GM12891 (cell line): ENCODE data around the gene NKD1.

Experiments used
- PAX5 ChIP-seq: IDR thresholded peaks from 2 replicates; pipeline ENCODE4 v1.6.1; 2011; ENCODE audit warnings: low read length, moderate library complexity, mild to moderate bottlenecking; ENCODE audit not compliant: insufficient read depth, severe bottlenecking
- POLR2A ChIP-seq: IDR thresholded peaks from 2 replicates; pipeline ENCODE4 v1.6.1; 2011; ENCODE audit warnings: low read depth, low read length, control low read depth
- POLR2AphosphoS5 ChIP-seq: IDR thresholded peaks from 2 replicates; pipeline ENCODE4 v1.6.1; 2011; ENCODE audit warnings: low read depth, low read length, control low read depth
- POU2F2 ChIP-seq: IDR thresholded peaks from 2 replicates; pipeline ENCODE4 v1.6.1; 2011; ENCODE audit warnings: low read depth, mild to moderate bottlenecking, control low read depth, low read length, moderate library complexity
- SPI1 ChIP-seq: IDR thresholded peaks from 2 replicates; pipeline ENCODE4 v1.6.1; 2011; ENCODE audit warnings: low read depth, low read length, control low read depth
- TAF1 ChIP-seq: IDR thresholded peaks from 2 replicates; pipeline ENCODE4 v1.6.1; 2011; ENCODE audit warnings: low read depth, low read length, control low read depth

DNA sequence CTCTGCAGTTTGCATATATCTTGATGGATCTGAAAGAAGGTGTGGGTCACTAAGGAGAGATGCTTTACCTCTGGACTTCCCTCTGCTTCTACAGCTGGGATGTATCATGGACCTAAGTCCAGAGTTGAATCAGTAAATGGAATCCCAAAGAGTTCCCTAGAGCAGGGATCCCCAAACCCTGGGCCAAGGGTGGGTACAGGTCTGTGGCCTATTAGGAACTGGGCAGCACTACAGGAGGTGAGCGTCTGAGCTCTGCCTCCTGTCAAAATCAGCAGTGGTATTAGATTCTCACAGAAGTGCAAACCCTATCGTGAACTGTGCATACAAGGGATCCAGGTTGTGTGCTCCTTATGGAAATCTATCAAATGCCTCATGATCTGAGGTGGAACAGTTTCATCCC lies 39.3 kb downstream of the NKD1 start:
- TF ChIP-seq POLR2AphosphoS5: no peak
- no peak for TF ChIP-seq POLR2A
- TF ChIP-seq TAF1: no peak
- no peak for TF ChIP-seq SPI1
- TF ChIP-seq PAX5: no peak
- TF ChIP-seq POU2F2: no peak
